Central memory CD8-positive, alpha-beta T cell (primary cell): ENCODE measurements around the gene LDAH.

Experiments
- ATAC-seq: fragments of 150-1000 bp; cut with Tn5 transposase; replicated peaks from 2 replicates; pipeline ENCODE4 v1.10.0; 2022; ENCODE audit warnings: mild to moderate bottlenecking, moderate FRiP score, moderate number of reproducible peaks; ENCODE audit not compliant: poor library complexity, severe bottlenecking; ENCODE audit errors: extremely low read depth
- DNase-seq, 2 donors: peaks; one replicate each; pipeline ENCODE4 v3.0.0; 2021; ENCODE audit warnings: low spot score in 2 of 2
- H3K27ac Mint-ChIP-seq: one replicate; pipeline ENCODE4 v1.8.0; 2022; ENCODE audit warnings: low read depth, mild to moderate bottlenecking, moderate library complexity, mixed read lengths
- H3K27me3 Mint-ChIP-seq: one replicate; pipeline ENCODE4 v1.8.0; 2022; ENCODE audit warnings: mixed read lengths
- H3K36me3 Mint-ChIP-seq: one replicate; pipeline ENCODE4 v1.8.0; 2022; ENCODE audit warnings: mild to moderate bottlenecking, moderate library complexity, mixed read lengths; ENCODE audit not compliant: insufficient read depth
- H3K4me1 Mint-ChIP-seq: one replicate; pipeline ENCODE4 v1.8.0; 2022; ENCODE audit warnings: mixed read lengths
- H3K4me3 Mint-ChIP-seq: one replicate; pipeline ENCODE4 v1.8.0; 2022; ENCODE audit warnings: mild to moderate bottlenecking, moderate library complexity, mixed read lengths
- H3K9me3 Mint-ChIP-seq: one replicate; pipeline ENCODE4 v1.8.0; 2022; ENCODE audit warnings: mixed read lengths

LDAH gene

GRCh38 chr2:20646446-20646845 is 176.5 kb downstream of the LDAH start:
- ATAC-seq (no peak), DNase-seq (no peak)
- Mint-ChIP-seq H3K27me3 (no peaks in the 10 kb centered on the region), H3K27ac (no peak overlapping the region), H3K4me3 (no peak overlapping the region), H3K4me1 (peaks cover 48% of the 10 kb centered on the region), H3K36me3 (peaks cover 11% of the 10 kb centered on the region), H3K9me3 (no peaks in the 10 kb centered on the region)

DNA sequence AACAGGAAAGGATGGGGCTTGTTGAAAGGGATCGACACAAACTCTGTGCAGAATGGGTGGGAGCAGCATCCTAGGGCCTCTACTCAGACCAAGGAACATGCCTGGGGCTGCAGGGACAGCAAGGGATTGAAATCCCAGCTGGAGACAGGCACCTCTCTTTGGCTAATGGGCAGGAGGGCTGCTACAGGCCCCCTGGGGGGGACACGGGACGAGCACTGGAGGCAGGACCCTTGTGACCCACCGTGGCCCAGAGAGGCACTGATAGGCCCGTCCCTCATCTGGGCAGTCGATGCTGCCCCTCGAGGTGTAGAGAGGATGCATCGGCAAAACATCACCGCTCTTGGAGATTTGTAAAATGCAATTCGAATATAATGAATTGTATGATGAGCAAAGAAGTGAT is 177.1 kb downstream of the LDAH start:
- no peak overlapping the region for H3K27ac Mint-ChIP-seq
- no peaks in the 10 kb centered on the region for H3K27me3 Mint-ChIP-seq
- ATAC-seq (no peak), DNase-seq (no peak)
- no peaks in the 10 kb centered on the region for H3K9me3 Mint-ChIP-seq
- peaks cover 44% of the 10 kb centered on the region for H3K4me1 Mint-ChIP-seq
- H3K4me3 Mint-ChIP-seq = no peak overlapping the region
- peaks cover 8% of the 10 kb centered on the region for H3K36me3 Mint-ChIP-seq

- peaks cover 8% of the 10 kb centered on the region for H3K36me3 Mint-ChIP-seq
- H3K4me1 Mint-ChIP-seq = peaks cover 41% of the 10 kb centered on the region
- H3K27me3 Mint-ChIP-seq = no peaks in the 10 kb centered on the region
- no peak overlapping the region for H3K4me3 Mint-ChIP-seq
- no peak overlapping the region for H3K27ac Mint-ChIP-seq
- no peak for ATAC-seq
- no peaks in the 10 kb centered on the region for H3K9me3 Mint-ChIP-seq
- DNase-seq = no peak
Measured at GRCh38 chr2:20645301-20645701, 177.6 kb downstream of the LDAH start.

- DNase-seq (no peak), ATAC-seq (no peak)
- peaks cover 11% of the 10 kb centered on the region for H3K36me3 Mint-ChIP-seq
- no peaks in the 10 kb centered on the region for H3K27me3 Mint-ChIP-seq
- H3K9me3 Mint-ChIP-seq = no peaks in the 10 kb centered on the region
- peak overlapping the region; percentile 61 for H3K27ac Mint-ChIP-seq
- H3K4me3 Mint-ChIP-seq = no peak overlapping the region
- peaks cover 26% of the 10 kb centered on the region for H3K4me1 Mint-ChIP-seq
Measured at GRCh38 chr2:20643826-20644225, 179.1 kb downstream of the LDAH start.

DNA sequence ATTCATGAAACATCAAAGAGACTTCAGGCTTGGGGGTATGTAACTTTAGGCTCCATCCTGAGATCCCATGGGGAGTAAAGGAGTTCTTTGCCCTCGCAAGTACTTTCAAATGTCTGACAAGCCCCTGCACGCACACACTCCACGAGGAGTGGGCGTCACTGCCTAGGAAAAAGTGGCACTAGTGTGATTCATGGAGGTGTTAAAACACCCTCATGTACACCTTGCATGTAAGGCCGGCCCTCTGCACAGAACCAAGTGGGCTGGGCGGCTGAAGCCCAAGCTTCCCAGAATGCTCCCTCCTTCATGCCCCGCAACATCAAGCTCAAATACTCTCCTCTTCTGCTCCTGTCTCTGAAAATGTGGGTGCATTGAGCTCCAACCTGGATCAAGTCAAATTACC is 179.8 kb downstream of the LDAH start:
- Mint-ChIP-seq H3K36me3 (peaks cover 11% of the 10 kb centered on the region), H3K4me3 (no peak overlapping the region), H3K27ac (no peak overlapping the region), H3K9me3 (no peaks in the 10 kb centered on the region), H3K4me1 (peaks cover 19% of the 10 kb centered on the region), H3K27me3 (no peaks in the 10 kb centered on the region)
- ATAC-seq (no peak), DNase-seq (no peak)

GRCh38 chr2:20642055-20642971 is 180.6 kb downstream of the LDAH start:
- peaks cover 11% of the 10 kb centered on the region for H3K36me3 Mint-ChIP-seq
- peak; percentile 60 to 68 for DNase-seq
- H3K27me3 Mint-ChIP-seq = no peaks in the 10 kb centered on the region
- ATAC-seq = peak; percentile 96
- no peak overlapping the region for H3K4me3 Mint-ChIP-seq
- no peaks in the 10 kb centered on the region for H3K9me3 Mint-ChIP-seq
- no peak overlapping the region for H3K27ac Mint-ChIP-seq
- H3K4me1 Mint-ChIP-seq = peaks cover 16% of the 10 kb centered on the region

- Mint-ChIP-seq H3K4me3 (no peak overlapping the region), H3K27me3 (no peaks in the 10 kb centered on the region), H3K27ac (no peak overlapping the region), H3K36me3 (peaks cover 11% of the 10 kb centered on the region), H3K9me3 (no peaks in the 10 kb centered on the region), H3K4me1 (peaks cover 16% of the 10 kb centered on the region)
- no peak for DNase-seq
- no peak for ATAC-seq
Measured at GRCh38 chr2:20641123-20641985, 181.5 kb downstream of the LDAH start.

- Mint-ChIP-seq H3K27me3 (no peaks in the 10 kb centered on the region), H3K9me3 (no peaks in the 10 kb centered on the region), H3K27ac (no peak overlapping the region), H3K4me3 (no peak overlapping the region), H3K4me1 (peaks cover 21% of the 10 kb centered on the region), H3K36me3 (peaks cover 9% of the 10 kb centered on the region)
- no peak for DNase-seq
- no peak for ATAC-seq
Measured at GRCh38 chr2:20640411-20641122, 182.3 kb downstream of the LDAH start.

GRCh38 chr2:20638646-20639430 is 184.1 kb downstream of the LDAH start:
- Mint-ChIP-seq H3K9me3 (no peaks in the 10 kb centered on the region), H3K27me3 (no peaks in the 10 kb centered on the region), H3K4me1 (peaks cover 21% of the 10 kb centered on the region), H3K36me3 (peaks cover 6% of the 10 kb centered on the region), H3K27ac (no peak overlapping the region), H3K4me3 (no peak overlapping the region)
- DNase-seq = no peak
- no peak for ATAC-seq

GRCh38 chr2:20638014-20638413 is 184.9 kb downstream of the LDAH start:
- no peak for ATAC-seq
- Mint-ChIP-seq H3K9me3 (no peaks in the 10 kb centered on the region), H3K27me3 (no peaks in the 10 kb centered on the region), H3K36me3 (peaks cover 6% of the 10 kb centered on the region), H3K27ac (no peak overlapping the region), H3K4me1 (peaks cover 21% of the 10 kb centered on the region), H3K4me3 (no peak overlapping the region)
- DNase-seq = no peak

- Mint-ChIP-seq H3K36me3 (peaks cover 6% of the 10 kb centered on the region), H3K27me3 (no peaks in the 10 kb centered on the region)
Measured at GRCh38 chr2:20637147-20637546, 185.8 kb downstream of the LDAH start.

More at GRCh38 chr2:20637147-20637546, 185.8 kb downstream of the LDAH start:
- ATAC-seq (no peak), DNase-seq (no peak)
- Mint-ChIP-seq H3K4me1 (peaks cover 15% of the 10 kb centered on the region), H3K27ac (no peak overlapping the region), H3K4me3 (no peak overlapping the region), H3K9me3 (no peaks in the 10 kb centered on the region)
